HG02870 (cell line): ENCODE data around the gene SOX12.
"Not testable (repeated sequence)": the region's sequence is repeated elsewhere in the genome, so short reads cannot be mapped to it uniquely, and the experiment has no call there.

ENCODE experiments used
- ATAC-seq: cut with Tn5 transposase; IDR thresholded peaks from one replicate; pipeline ENCODE4 v1.9.1; 2021; ENCODE audit warnings: mild to moderate bottlenecking, moderate library complexity; ENCODE audit not compliant: unreplicated experiment

Gene SOX12

DNA sequence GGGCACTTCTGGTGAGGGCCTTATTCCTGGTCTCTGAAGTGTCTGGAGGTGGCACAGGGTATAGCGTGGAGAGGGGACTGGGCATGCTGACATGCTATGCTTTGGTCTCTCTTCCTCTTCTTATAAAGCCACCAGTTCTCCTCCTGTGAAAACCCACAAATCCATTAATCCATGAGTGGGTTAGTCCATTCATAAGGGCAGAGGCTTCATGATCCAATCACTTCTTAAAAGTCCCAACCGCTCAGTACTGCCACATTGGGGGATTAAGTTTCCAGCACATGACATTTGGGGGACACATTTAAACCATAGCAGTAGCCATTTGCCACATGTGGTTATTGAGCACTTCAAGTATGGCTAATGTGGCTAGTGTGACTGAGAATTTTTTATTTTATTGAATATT lies 51.4 kb downstream of the SOX12 start:
- no peak for ATAC-seq

DNA sequence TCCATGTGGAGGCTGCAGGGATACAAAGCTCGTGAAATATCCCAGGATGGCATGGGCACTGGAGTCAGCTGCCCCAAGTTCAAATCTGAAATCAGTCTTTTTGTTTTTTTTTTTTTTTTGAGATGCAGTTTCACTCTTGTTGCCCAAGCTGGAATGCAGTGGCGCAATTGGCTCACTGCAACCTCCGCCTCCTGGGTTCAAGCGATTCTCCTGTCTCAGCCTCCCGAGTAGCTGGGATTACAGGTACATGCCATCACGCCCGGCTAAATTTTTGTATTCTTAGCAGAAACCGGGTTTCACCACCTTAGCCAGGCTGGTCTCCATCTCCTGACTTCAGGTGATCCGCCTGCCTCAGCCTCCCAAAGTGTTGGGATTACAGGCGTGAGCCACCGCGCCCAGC lies 52.2 kb downstream of the SOX12 start:
- ATAC-seq: not testable (repeated sequence)

- no peak for ATAC-seq
These were observed 53.6 kb downstream of the SOX12 start for GRCh38 chr20:378961-379336.
